Body of pancreas (tissue), 4 donors: ENCODE results near the gene PRF1.

ENCODE experiments used
- CTCF ChIP-seq, 7 experiments: fragments of 450-650 bp in 4 of 7; fragments of 200-600 bp in 3 of 7; sonication (generic) in 3 of 7; IDR thresholded peaks; one replicate each; pipeline ENCODE4 v1.5.1; 2016 to 2019; ENCODE audit warnings: antibody characterized with exemption in 7 of 7
- POLR2A ChIP-seq, 3 donors: fragments of 450-650 bp; IDR thresholded peaks; one replicate each; pipeline ENCODE4 v1.6.1; 2016; ENCODE audit warnings: antibody characterized with exemption in 3 of 3, mild to moderate bottlenecking in 2 of 3

- TF ChIP-seq CTCF (IDR thresholded peaks at IDR 0.05): no peak
- no peak for TF ChIP-seq POLR2A (IDR thresholded peaks at IDR 0.05)
Observed at GRCh38 chr10:70584909-70585544, 17.5 kb downstream of the PRF1 start.
